ENCODE measurements around the gene OR2B2.

The OR2B2 gene

DNA sequence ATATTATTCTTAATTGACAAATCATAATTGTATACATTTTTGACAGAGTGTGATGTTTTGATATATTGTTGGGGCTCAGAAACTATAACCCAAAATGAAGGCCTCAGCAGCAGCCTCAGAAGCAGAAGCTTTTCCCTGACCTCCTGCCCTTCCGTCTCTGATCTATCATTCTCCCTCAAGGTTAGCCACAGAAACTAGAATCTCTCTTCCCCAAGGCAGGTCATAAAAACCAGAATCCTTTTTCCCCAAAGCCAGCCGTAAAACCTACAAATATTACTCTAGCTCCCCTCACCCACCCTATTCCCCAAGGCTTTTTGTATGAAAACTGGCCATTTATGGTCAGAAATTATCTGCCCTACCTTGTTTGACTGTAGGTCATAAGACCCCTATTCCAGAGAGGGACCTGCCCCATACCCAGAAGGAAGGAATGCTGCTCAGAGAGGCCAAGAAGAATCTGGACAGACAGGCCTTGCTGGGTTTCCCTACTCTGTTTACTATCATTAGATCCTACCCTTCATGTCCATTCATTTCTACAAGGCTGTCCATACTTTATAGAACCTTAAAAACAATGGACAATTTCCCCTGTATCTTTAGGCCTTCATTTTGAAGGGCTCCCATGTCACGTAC lies 14.5 kb downstream of the OR2B2 start:
- CTCF ChIA-PET = interaction anchor here (0.6 to 5.9 kb wide), 7 partner anchors 61 to 736 kb away, joined by 3 to 38 read pairs (median 3); a partner anchor contains a TSS
- H3K36me3 ChIP-seq (ENCODE audit: control insufficient read depth in 2 of 2, insufficient read depth in 1 of 2, low read length in 2 of 2) = no peaks in the 10 kb centered on the region
- H3K4me3 ChIP-seq (ENCODE audit: low read depth, low read length) = no peak overlapping the region
- H3K27ac ChIP-seq (ENCODE audit: extremely low read depth, low read depth, low read length) = no peak overlapping the region
- no peaks in the 10 kb centered on the region for H3K4me1 ChIP-seq (ENCODE audit: control insufficient read depth, insufficient read depth, low read length)
- POLR2A ChIA-PET = interaction anchor here (1.1 to 6.4 kb wide), 3 partner anchors 33 to 88 kb away, joined by 3 to 202 read pairs (median 179); a partner anchor contains a TSS
- TF ChIP-seq ZNF202 (tag by site-specific recombination; IDR thresholded peaks at IDR 0.05; ENCODE audit: borderline replicate concordance) (no peak), FEZF1 (tag by site-specific recombination; IDR thresholded peaks at IDR 0.05) (no peak)
- TF ChIP-seq, protein P1, sequence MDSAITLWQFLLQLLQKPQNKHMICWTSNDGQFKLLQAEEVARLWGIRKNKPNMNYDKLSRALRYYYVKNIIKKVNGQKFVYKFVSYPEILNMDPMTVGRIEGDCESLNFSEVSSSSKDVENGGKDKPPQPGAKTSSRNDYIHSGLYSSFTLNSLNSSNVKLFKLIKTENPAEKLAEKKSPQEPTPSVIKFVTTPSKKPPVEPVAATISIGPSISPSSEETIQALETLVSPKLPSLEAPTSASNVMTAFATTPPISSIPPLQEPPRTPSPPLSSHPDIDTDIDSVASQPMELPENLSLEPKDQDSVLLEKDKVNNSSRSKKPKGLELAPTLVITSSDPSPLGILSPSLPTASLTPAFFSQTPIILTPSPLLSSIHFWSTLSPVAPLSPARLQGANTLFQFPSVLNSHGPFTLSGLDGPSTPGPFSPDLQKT (IDR thresholded peaks at IDR 0.05; ENCODE audit: borderline replicate concordance, low read depth, low read length) = no peak
- TF ChIP-seq, protein P2, sequence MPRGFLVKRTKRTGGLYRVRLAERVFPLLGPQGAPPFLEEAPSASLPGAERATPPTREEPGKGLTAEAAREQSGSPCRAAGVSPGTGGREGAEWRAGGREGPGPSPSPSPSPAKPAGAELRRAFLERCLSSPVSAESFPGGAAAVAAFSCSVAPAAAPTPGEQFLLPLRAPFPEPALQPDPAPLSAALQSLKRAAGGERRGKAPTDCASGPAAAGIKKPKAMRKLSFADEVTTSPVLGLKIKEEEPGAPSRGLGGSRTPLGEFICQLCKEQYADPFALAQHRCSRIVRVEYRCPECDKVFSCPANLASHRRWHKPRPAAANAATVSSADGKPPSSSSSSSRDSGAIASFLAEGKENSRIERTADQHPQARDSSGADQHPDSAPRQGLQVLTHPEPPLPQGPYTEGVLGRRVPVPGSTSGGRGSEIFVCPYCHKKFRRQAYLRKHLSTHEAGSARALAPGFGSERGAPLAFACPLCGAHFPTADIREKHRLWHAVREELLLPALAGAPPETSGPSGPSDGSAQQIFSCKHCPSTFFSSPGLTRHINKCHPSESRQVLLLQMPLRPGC (tag by site-specific recombination; IDR thresholded peaks at IDR 0.05) = no peak
- no peaks in the 10 kb centered on the region for H3K9me3 ChIP-seq (ENCODE audit: control insufficient read depth, insufficient read depth, low read depth, low read length)

DNA sequence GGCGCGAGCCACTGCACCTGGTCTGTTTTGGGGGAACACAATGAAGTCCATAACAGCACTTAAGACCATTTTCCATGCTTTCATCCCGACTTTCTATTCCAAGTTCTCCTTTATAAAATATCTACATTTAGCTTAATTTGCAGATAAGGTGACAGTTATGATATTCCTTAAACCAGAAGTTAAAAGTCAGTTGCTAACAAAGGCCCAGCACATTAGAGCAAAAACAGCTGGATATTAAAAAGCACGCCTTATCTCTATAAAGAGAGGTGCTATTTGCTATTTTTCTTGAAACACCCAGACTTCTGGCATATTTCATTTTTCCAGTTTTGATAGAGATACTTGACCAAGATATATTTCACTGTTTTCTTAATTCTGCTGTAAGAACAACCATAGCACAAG lies 15.8 kb downstream of the OR2B2 start:
- no peaks in the 10 kb centered on the region for H3K4me1 ChIP-seq (ENCODE audit: control insufficient read depth, insufficient read depth, low read length)
- no peak overlapping the region for H3K4me3 ChIP-seq (ENCODE audit: low read depth, low read length)
- no peak overlapping the region for H3K27ac ChIP-seq (ENCODE audit: extremely low read depth, low read depth, low read length)
- ChIA-PET CTCF (interaction anchor here (0.5 to 5.9 kb wide), 28 partner anchors 14 to 733 kb away, joined by 3 to 38 read pairs (median 4); a partner anchor contains a TSS), POLR2A (interaction anchor here (1.1 to 6.4 kb wide), 7 partner anchors 26 to 750 kb away, joined by 3 to 202 read pairs (median 89); a partner anchor contains a TSS)
- TF ChIP-seq, protein P3, sequence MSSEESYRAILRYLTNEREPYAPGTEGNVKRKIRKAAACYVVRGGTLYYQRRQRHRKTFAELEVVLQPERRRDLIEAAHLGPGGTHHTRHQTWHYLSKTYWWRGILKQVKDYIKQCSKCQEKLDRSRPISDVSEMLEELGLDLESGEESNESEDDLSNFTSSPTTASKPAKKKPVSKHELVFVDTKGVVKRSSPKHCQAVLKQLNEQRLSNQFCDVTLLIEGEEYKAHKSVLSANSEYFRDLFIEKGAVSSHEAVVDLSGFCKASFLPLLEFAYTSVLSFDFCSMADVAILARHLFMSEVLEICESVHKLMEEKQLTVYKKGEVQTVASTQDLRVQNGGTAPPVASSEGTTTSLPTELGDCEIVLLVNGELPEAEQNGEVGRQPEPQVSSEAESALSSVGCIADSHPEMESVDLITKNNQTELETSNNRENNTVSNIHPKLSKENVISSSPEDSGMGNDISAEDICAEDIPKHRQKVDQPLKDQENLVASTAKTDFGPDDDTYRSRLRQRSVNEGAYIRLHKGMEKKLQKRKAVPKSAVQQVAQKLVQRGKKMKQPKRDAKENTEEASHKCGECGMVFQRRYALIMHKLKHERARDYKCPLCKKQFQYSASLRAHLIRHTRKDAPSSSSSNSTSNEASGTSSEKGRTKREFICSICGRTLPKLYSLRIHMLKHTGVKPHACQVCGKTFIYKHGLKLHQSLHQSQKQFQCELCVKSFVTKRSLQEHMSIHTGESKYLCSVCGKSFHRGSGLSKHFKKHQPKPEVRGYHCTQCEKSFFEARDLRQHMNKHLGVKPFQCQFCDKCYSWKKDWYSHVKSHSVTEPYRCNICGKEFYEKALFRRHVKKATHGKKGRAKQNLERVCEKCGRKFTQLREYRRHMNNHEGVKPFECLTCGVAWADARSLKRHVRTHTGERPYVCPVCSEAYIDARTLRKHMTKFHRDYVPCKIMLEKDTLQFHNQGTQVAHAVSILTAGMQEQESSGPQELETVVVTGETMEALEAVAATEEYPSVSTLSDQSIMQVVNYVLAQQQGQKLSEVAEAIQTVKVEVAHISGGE (tag by site-specific recombination; conservative IDR thresholded peaks at IDR 0.05; ENCODE audit: low read depth) = no peak
- H3K36me3 ChIP-seq (ENCODE audit: control insufficient read depth in 2 of 2, insufficient read depth in 1 of 2, low read length in 2 of 2) = no peaks in the 10 kb centered on the region
- H3K9me3 ChIP-seq (ENCODE audit: control insufficient read depth, insufficient read depth, low read depth, low read length) = no peaks in the 10 kb centered on the region

DNA sequence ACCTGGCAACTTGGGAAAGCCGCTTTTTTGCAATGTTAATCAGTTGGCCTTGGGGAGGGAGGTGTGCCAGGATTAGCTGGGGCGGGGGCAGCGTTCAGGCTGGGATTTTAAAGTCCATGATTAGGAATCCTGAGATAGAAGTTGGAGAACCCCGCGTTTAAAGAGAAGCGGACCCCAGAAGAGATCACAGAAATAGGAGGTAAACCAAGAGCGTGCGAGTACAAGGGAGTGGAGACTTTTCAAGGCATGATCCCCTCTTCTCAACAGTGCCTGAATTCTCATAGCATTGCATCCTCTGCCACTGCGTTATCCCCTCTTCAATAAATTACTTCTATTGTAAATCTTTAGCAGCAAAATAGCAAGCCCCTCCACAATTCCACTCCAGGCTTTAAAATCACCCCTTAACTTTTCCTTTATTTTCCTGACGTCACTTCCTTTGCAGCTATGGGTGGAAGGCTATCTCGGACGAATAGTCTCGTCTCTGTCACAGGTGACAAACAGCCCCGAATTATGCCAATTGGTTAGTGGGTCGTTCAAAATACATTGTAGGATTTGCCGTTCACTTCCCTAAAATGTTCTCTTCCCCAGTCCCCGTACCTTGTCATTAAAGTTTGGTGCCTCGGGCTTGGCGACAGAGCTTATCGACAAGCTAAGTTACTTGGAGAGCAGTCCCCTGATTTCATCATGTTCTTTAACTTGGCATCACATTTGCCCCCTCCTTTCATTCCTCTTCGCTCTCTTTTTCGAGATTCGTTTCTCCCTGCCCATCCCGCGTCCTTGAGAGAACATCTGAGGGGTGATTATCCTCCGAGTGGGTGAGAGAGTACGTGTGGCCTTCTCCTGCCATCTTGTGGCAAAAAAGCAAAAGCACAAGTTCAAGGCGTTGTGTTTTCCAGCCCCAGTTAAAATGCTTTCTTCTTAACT lies 17.1 kb downstream of the OR2B2 start:
- peak overlapping the region; percentile 71 for H3K27ac ChIP-seq (ENCODE audit: extremely low read depth, low read depth, low read length)
- H3K4me1 ChIP-seq (ENCODE audit: control insufficient read depth, insufficient read depth, low read length) = no peaks in the 10 kb centered on the region
- H3K4me3 ChIP-seq (ENCODE audit: low read depth, low read length) = peak overlapping the region; percentile 56
- H3K36me3 ChIP-seq (ENCODE audit: control insufficient read depth in 2 of 2, insufficient read depth in 1 of 2, low read length in 2 of 2) = no peaks in the 10 kb centered on the region
- ChIA-PET CTCF (interaction anchor here (0.6 to 5.9 kb wide), 37 partner anchors 13 to 994 kb away, joined by 3 to 38 read pairs (median 4); a partner anchor contains a TSS), POLR2A (interaction anchor here (0.6 to 6.4 kb wide), 23 partner anchors 13 to 1740 kb away, joined by 3 to 202 read pairs (median 4); partner anchors contain the start of genes PGBD1, ZKSCAN8, ZSCAN16 and ZSCAN31)
- H3K9me3 ChIP-seq (ENCODE audit: control insufficient read depth, insufficient read depth, low read depth, low read length) = no peaks in the 10 kb centered on the region
- no peak for TF ChIP-seq YY1 (tag by site-specific recombination; IDR thresholded peaks at IDR 0.05)
- no peak; the same call in 1 of the 2 replicates for TF ChIP-seq ZNF121 (tag by site-specific recombination; IDR thresholded peaks at IDR 0.05)
- TF ChIP-seq SP2 (tag by site-specific recombination; IDR thresholded peaks at IDR 0.05) = peak; percentile 67
- TF ChIP-seq ZNF501 (tag by site-specific recombination; IDR thresholded peaks at IDR 0.05) = peak; percentile 84
- TF ChIP-seq ZNF529 (tag by site-specific recombination; IDR thresholded peaks at IDR 0.05; ENCODE audit: insufficient replicate concordance) = no peak
- TF ChIP-seq SCRT2 (tag by site-specific recombination; IDR thresholded peaks at IDR 0.05) = peak; percentile 68
- no peak for TF ChIP-seq ZNF350 (tag by site-specific recombination; IDR thresholded peaks at IDR 0.05)
- TF ChIP-seq ZNF155 (tag by site-specific recombination; IDR thresholded peaks at IDR 0.05) = no peak
- TF ChIP-seq SP3 (tag by site-specific recombination; IDR thresholded peaks at IDR 0.05) = no peak; the same call in 1 of the 2 replicates
- TF ChIP-seq SP7 (tag by site-specific recombination; IDR thresholded peaks at IDR 0.05) = peak; percentile 68
- no peak for TF ChIP-seq ZNF214 (tag by site-specific recombination; IDR thresholded peaks at IDR 0.05; ENCODE audit: borderline replicate concordance)
- TF ChIP-seq ZNF561 (tag by site-specific recombination; IDR thresholded peaks at IDR 0.05; ENCODE audit: borderline replicate concordance) = no peak
- TF ChIP-seq, protein P4, sequence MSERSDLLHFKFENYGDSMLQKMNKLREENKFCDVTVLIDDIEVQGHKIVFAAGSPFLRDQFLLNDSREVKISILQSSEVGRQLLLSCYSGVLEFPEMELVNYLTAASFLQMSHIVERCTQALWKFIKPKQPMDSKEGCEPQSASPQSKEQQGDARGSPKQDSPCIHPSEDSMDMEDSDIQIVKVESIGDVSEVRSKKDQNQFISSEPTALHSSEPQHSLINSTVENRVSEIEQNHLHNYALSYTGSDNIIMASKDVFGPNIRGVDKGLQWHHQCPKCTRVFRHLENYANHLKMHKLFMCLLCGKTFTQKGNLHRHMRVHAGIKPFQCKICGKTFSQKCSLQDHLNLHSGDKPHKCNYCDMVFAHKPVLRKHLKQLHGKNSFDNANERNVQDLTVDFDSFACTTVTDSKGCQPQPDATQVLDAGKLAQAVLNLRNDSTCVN (tag by site-specific recombination; optimal IDR thresholded peaks at IDR 0.05) = peak; percentile 11
- TF ChIP-seq, protein P5, sequence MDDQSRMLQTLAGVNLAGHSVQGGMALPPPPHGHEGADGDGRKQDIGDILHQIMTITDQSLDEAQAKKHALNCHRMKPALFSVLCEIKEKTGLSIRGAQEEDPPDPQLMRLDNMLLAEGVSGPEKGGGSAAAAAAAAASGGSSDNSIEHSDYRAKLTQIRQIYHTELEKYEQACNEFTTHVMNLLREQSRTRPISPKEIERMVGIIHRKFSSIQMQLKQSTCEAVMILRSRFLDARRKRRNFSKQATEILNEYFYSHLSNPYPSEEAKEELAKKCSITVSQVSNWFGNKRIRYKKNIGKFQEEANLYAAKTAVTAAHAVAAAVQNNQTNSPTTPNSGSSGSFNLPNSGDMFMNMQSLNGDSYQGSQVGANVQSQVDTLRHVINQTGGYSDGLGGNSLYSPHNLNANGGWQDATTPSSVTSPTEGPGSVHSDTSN (CRISPR knock-in tag; IDR thresholded peaks at IDR 0.05) = no peak

Data from HEK293 (cell line).